ENCODE data around the gene LGR6. TPM values are rescaled to one million over a fixed set of nuclear protein-coding genes. Genes with fewer than 3 reads are reported as not detected.
A peak's percentile ranks its signal among the peaks of the same experiment; 100 is the strongest.

The LGR6 gene
- total RNA-seq, 1 experiment from 2014 or later = 0.08 TPM

- H3K4me1 ChIP-seq (ENCODE audit: control insufficient read depth, insufficient read depth, low read length) = peaks cover 12% of the 10 kb centered on the region; the same call in 1 of the 2 replicates
- TF ChIP-seq REST (IDR thresholded peaks at IDR 0.05; ENCODE audit: insufficient read depth in 1 of 2, low read depth in 2 of 2, low read length in 1 of 2) (no peak), TCF7L2 (IDR thresholded peaks at IDR 0.05; ENCODE audit: low read depth, low read length) (no peak)
- intact Hi-C loops (cut with micrococcal nuclease; ENCODE audit: unreplicated experiment) = no loop called here
- no peaks in the 10 kb centered on the region for H3K36me3 ChIP-seq (ENCODE audit: control insufficient read depth, insufficient read depth, low read length)
- DNase-seq (ENCODE audit: low read depth, low spot score) = no peak
- peak overlapping the region; percentile 83 to 92 for H3K4me3 ChIP-seq (ENCODE audit: low read depth in 2 of 2, low read length in 2 of 2)
- in situ Hi-C loops (cut with HindIII; ENCODE audit: low pct_unique_long_range_greater_than_20kb, low sequenced_read_pairs) = no loop called here
- H3K27me3 ChIP-seq (ENCODE audit: control insufficient read depth, insufficient read depth, low read length) = no peaks in the 10 kb centered on the region
- ChIA-PET CTCF (no interaction called here), POLR2A (no interaction called here)
- H3K27ac ChIP-seq (ENCODE audit: low read length) = peak overlapping the region; percentile 40; the same call in 1 of the 2 replicates
- no peak for ATAC-seq
- no TSS peak for BruUV-seq (replicated peaks)
- no peaks in the 10 kb centered on the region for H3K9me3 ChIP-seq (ENCODE audit: control insufficient read depth, insufficient read depth, low read depth, low read length)
Measured at GRCh38 chr1:202348005-202348508, 154.5 kb downstream of the LGR6 start.

GRCh38 chr1:202348509-202349205, 155.1 kb downstream of the LGR6 start, which contains the start of gene PPP1R12B:
PPP1R12B (plus strand) TSS chr1:202348699; CDS start chr1:202348852, 153 bp downstream.
- POLR2A ChIA-PET = interaction anchor here (0.6 kb wide), 2 partner anchors 135 to 517 kb away, joined by 3 to 14 read pairs; no protein-coding TSS in a partner anchor
- in situ Hi-C loops (cut with HindIII; ENCODE audit: low pct_unique_long_range_greater_than_20kb, low sequenced_read_pairs) = no loop called here
- CTCF ChIA-PET = no interaction called here
- intact Hi-C loops (cut with micrococcal nuclease; ENCODE audit: unreplicated experiment) = no loop called here
- no peaks in the 10 kb centered on the region for H3K27me3 ChIP-seq (ENCODE audit: control insufficient read depth, insufficient read depth, low read length)
- H3K36me3 ChIP-seq (ENCODE audit: control insufficient read depth, insufficient read depth, low read length) = no peaks in the 10 kb centered on the region
- ATAC-seq (peak; percentile 100), DNase-seq (ENCODE audit: low read depth, low spot score) (peak; percentile 97)
- H3K9me3 ChIP-seq (ENCODE audit: control insufficient read depth, insufficient read depth, low read depth, low read length) = no peaks in the 10 kb centered on the region
- TF ChIP-seq TCF7L2 (IDR thresholded peaks at IDR 0.05; ENCODE audit: low read depth, low read length) = peak; percentile 100
- TF ChIP-seq SIN3A (IDR thresholded peaks at IDR 0.05; ENCODE audit: borderline replicate concordance, insufficient read depth, low read depth, low read length) = no peak; the same call in 1 of the 2 replicates
- no peak for TF ChIP-seq CTCF (IDR thresholded peaks at IDR 0.05)
- TF ChIP-seq POLR2AphosphoS5 (IDR thresholded peaks at IDR 0.05; ENCODE audit: low read depth, low read length) = peak; percentile 50; the same call in 1 of the 2 replicates
- no peak for TF ChIP-seq REST (IDR thresholded peaks at IDR 0.05; ENCODE audit: insufficient read depth in 1 of 2, low read depth in 2 of 2, low read length in 1 of 2)
- BruUV-seq (replicated peaks) = no TSS peak
- peak within 1 kb of the TSS; percentile 83 to 92 for H3K4me3 ChIP-seq (ENCODE audit: low read depth in 2 of 2, low read length in 2 of 2)
- H3K27ac ChIP-seq (ENCODE audit: low read length) = peak within 1 kb of the TSS; percentile 80
- H3K4me1 ChIP-seq (ENCODE audit: control insufficient read depth, insufficient read depth, low read length) = peaks cover 9% of the 10 kb centered on the region; the same call in 1 of the 2 replicates

All from Panc1 (cell line).